HG03558 (cell line): ENCODE measurements around the gene KCNH1.

Source experiments
- ATAC-seq: cut with Tn5 transposase; IDR thresholded peaks from one replicate; pipeline ENCODE4 v1.9.1; 2021; ENCODE audit warnings: moderate number of reproducible peaks; ENCODE audit not compliant: unreplicated experiment; ENCODE audit errors: extremely low read depth

KCNH1 gene

DNA sequence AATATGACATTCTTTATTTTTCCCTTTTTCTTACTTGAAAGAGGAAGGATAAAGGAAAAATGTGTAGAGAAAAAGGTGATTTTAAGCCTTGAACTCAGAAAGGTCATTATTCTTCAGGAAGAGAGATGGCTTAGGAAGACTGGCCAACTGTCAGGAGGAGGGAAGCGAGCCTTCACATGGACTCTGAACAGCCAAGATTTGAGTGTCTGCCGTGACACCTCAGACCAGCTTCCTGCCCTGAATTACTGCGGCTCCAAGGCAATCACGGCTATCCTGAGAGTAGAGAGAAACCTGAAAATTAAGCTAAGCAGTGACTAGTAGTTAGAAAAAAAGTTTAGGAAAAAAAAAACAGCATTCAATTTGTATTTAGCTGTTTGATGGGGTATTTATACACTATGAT is 314.7 kb downstream of the KCNH1 start:
- ATAC-seq, result no peak

GRCh38 chr1:210817385-210818275 is 316.3 kb downstream of the KCNH1 start:
- ATAC-seq, result no peak

DNA sequence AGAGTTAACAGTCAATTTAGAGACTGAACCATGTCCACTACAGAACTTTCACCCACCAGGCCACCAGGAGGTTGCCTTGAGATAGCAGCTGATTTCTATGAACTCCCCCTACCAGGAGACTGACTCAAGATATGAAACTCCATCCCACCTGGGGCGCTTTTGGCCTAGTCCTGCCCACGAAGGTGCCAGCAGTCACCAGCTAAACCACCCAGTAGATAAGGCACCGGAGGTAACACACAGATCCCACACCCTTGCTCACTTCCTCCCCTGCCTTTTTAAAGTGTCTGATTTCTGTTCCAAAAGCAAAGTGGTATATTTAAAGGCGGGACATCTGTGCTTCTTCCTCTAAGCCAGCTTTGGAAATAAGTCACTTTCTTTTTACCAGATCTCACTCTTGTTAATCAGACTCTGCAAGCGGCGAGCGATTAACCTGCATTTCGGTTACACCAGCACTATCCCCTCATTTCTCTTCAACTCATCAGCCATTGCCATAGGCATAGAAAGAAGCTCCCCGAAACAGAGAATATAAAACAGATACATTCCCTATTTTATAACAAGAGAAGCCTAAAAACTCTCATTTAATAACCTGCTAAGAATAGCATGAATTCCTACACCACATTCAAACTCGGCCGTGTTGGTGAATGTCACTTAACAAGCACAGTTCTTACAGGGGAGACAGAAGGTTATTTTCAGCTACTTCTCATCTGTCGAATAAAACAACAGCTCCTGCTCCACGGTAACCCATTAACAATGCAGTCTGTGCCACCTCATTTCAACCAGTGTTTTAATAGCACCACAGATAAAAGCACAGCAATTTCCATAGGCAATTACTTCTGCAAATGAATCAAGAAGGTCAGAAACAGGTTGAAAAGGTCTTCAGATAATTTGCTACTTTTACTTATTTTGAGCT is 318.1 kb downstream of the KCNH1 start:
- ATAC-seq, result no peak

- ATAC-seq, result no peak
Measured at GRCh38 chr1:210814382-210815123, 319.4 kb downstream of the KCNH1 start.

- no peak for ATAC-seq
Measured at GRCh38 chr1:210801501-210801900, 332.4 kb downstream of the KCNH1 start.

GRCh38 chr1:210800756-210801155 is 333.2 kb downstream of the KCNH1 start:
- no peak for ATAC-seq

DNA sequence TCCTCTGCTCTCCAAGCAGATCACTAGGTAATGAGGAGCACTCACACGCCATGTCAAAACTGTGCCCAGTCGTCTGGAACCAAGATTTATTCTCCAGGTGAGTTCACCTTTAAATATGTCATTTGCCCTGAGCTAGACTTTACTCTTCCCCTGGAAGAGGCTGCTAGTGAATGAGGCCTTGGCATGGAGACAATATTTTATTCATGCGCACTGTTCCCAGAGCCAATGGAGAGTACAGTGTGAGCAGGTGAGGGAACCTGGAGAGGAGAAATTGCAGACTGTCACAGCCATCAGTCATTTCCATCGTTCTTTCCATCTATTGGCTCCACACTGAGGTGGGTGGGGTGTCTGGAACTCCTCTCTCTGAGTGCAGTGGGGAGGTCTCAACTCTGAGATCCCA is 333.6 kb downstream of the KCNH1 start:
- ATAC-seq, result no peak

DNA sequence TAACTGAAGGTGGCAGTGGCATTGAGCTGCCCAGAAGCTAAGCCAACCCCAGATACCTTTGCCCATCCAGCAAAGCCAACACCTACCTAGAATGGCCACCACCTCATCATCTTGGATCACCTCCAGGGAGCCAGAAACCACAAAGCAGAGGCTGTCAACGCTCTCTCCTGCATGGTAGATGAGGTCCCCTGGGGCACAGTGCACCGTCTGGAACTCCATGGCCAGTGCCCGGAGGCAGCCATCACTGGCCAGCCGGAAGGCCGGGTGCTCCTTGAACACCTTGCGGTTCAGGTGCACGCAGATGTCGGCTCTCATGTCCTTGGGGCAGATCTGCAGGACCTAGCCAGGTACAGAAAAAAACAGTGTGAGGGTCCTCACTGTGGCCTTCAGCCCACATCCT is 336.5 kb downstream of the KCNH1 start:
- no peak for ATAC-seq

- no peak for ATAC-seq
Measured at GRCh38 chr1:210796421-210796820, 337.5 kb downstream of the KCNH1 start.

- ATAC-seq, result no peak
Measured at GRCh38 chr1:210794445-210794844, 339.5 kb downstream of the KCNH1 start.

DNA sequence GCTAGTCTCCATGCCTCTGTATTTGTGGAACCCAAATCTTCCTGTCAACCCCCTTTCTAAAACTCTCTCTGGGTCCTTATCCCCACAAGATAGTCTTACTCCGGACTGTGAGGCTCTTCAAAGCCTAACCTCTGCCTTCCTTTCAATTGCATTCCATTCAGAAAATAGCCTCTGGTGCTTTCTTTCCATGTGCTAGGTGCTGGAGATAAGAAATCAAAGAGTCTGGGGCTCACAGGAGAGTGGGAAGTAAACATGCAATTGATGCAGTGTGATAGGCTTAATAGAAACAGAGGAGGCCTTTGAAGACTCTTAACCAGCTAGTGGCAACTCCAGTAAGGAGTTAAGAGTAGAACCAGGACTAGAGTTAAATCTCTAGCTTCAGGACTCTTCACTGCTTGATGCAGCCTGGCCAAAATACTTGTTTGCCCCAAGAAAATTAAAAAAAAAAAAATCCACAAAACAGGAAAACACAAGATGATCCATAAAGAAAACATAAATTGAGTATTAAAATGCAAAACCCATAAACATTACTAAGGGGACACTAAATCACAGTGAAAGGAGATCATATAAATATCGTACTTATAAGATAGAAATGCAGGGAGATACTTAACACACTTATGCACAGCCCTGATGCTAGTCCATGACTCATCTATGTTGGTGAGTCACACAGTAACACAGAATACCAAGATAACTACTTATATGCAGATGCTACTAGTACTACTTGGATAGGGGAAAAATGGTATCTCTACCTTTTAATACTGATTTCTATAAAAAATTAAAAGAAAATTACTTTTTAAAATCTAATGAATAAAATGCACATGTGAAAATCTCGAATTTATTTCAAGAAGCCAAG is 341.5 kb downstream of the KCNH1 start:
- no peak for ATAC-seq

DNA sequence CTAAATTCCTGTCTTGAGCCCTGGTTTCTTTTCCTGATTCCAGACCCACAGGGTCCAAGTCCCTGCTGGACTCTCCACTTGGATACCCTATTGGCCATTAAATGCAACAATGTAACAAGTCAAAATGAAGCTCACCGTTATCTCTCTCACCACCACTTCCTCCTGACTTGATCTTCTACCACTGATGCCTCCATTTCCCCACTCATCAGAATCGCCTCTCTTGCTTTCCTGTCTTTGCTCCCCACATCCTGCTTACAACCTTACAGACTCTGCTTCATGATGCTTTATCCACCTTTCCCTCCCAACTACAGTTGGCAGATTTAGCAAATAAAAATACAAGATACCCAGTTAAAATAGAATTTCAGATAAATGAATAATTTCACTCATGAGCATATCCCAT is 343.8 kb downstream of the KCNH1 start:
- ATAC-seq, result no peak

DNA sequence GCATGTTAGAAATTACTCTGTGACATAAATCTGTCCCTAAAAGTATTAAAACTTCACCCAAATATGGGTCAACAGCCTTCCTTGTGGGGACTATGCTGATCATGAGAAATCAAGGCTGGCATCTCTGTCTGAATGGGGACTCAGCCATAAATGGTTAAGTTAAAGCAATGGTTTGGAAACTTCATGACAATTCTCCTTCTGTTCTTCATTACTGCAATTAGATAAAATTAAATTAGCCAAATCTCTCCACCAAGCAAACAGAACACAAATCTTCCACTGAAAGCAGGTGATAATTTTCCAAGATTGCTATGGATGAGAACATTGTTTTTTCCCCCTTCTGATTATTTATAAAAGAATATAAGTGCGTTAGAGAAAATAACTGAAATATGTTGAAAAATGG is 346.1 kb downstream of the KCNH1 start:
- ATAC-seq, result no peak

DNA sequence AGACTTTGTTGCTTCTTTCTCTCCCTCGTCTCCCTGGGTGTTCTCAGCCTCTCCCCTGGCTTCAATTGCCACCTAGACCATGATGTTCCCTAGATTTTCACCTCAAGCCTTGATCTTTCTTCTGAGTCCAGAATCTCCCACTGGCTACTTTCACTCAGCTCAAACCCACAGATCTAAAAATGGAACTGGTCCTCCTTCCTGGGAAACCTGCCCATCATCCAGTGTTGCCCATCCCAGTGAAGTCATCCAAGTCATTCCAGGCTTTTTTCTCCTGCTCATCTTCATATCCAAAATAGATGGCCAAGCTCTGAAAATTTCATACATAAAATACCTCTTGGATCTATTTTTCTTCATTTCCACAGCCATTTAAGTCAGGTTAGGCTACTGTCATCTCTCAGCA is 347.4 kb downstream of the KCNH1 start:
- no peak for ATAC-seq

DNA sequence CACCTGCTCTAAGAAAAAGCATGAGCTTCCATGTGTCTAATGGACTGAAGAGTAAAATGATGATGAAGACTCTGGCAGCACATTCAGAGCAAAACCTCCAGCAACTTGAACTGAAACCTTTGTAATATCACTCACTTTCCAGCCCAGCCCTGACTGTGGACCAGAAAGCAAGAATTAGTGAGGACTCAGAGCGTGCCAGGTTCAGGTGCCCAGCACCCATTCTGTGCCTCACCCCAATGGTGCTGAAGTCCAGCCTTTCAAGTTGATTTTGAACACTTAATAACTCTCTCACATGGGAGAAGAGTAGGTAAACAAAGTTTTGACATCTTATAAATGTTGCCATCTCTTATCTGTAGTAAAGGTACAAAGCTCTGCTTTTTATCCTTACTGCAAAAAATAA is 350.0 kb downstream of the KCNH1 start:
- no peak for ATAC-seq

DNA sequence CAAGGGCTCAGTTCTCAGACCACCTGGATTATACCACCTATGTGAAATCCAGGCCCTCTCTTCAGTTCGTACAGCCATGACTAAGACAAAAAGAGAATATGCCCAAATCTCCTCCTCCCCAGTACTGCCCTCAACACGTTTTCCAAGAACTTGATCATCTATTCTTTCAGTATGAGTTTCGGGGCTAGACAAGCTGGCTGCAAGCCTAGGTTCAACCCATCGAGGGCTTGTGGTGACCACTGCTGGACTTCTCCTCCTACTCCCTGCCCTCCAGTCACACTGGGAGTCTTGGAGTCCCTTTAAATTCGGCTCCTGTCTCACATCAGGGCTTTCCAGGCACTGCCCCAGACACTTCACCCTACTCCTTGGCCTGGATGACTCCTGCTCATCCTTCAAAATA is 352.3 kb downstream of the KCNH1 start:
- no peak for ATAC-seq

- no peak for ATAC-seq
Measured at GRCh38 chr1:210779269-210779668, 354.7 kb downstream of the KCNH1 start.

GRCh38 chr1:210777914-210778313 is 356.0 kb downstream of the KCNH1 start:
- no peak for ATAC-seq

GRCh38 chr1:210776712-210777111 is 357.2 kb downstream of the KCNH1 start:
- no peak for ATAC-seq

- no peak for ATAC-seq
Measured at GRCh38 chr1:210775289-210775688, 358.7 kb downstream of the KCNH1 start.
